ENCODE results near the gene RPS29.
"Not testable (repeated sequence)": the region's sequence is repeated elsewhere in the genome, so short reads cannot be mapped to it uniquely, and the experiment has no call there.

The RPS29 gene

DNA sequence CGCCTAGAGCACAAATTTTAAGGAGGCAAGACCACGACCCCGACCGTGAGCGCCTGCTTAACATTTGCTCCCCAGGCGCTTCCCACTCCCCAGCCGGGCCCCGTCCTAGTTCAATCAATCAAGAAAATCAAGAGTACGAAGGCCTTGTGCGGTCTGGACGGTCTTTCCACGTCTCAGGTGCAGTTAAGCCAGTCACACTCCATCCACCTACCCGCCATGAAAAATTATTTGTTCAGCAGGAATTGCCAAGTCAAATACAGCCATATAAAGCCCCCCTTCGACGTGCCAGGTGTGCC, 12.0 kb upstream of the RPS29 start:
- no peak for DNase-seq (ENCODE audit: low read depth)

DNA sequence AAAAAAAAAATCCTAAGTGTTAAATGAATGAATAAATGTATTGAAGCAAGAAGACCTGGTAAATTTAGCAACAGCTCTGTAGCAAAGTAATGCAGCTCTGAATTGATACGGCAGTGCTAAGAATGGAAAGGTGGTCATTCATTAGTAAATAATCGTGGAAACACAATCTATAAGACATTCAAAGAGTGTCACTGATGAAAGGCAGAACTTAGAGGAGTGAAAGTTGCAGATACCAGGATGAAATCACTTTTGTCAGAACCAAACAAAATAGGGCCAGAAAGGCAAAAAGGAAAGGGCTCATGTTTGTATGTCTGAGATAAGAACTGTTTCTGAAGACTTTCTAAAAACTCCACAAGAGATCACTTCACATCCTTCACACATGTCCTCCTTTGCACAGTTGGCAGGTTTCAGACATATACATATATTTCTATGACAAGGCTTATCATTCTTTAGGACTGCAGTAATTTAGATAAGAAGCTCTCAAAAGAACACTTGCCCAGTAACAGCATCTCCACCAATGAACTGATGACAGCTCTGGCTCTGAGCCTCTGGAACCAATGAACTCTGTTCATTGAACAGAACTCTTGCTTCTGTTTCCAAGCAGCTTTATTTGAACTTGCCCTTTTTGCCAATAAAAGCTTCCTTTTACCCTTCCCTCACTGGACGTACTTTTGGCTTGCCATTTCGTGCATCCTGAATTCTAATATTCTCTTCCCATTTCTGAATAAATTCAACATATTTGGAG, 8.3 kb upstream of the RPS29 start:
- no peak for DNase-seq (ENCODE audit: low read depth)

DNA sequence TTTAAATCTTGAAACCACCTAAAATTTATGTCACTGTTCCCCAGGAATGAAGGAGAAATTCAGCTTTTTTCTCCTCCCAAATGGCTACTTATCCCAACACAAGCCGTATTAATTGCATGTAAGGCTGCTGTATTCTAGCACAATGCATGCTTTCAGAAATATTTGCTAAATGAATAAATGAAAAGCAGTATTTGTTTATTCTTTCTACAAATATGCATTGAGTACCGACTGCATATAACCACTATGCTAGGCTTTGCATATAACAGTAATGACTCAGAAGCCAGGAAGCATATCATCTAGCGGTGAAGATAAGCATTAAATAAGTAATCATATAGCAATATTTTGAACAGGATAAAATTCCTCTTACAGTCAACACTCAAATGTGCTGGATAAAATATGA, 6.8 kb upstream of the RPS29 start:
- no peak for DNase-seq (ENCODE audit: low read depth)

DNA sequence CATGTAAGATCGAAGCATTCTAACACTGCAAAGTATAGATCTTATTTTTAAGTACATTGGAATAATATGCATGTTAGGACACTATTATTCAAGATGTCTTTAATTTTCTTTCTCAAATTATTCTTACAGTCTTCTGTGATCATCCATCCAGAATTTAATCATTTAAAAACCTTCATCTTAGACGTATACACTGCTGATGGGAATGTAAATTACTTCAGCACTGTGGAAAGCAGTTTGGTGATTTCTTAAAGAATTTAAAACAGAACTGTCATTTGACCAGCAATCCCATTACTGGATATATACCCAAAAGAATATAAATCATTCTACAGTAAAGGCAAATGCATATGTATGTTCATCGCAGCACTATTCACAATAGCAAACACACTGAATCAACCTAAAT, 3.2 kb upstream of the RPS29 start:
- DNase-seq (ENCODE audit: low read depth): no peak

DNA sequence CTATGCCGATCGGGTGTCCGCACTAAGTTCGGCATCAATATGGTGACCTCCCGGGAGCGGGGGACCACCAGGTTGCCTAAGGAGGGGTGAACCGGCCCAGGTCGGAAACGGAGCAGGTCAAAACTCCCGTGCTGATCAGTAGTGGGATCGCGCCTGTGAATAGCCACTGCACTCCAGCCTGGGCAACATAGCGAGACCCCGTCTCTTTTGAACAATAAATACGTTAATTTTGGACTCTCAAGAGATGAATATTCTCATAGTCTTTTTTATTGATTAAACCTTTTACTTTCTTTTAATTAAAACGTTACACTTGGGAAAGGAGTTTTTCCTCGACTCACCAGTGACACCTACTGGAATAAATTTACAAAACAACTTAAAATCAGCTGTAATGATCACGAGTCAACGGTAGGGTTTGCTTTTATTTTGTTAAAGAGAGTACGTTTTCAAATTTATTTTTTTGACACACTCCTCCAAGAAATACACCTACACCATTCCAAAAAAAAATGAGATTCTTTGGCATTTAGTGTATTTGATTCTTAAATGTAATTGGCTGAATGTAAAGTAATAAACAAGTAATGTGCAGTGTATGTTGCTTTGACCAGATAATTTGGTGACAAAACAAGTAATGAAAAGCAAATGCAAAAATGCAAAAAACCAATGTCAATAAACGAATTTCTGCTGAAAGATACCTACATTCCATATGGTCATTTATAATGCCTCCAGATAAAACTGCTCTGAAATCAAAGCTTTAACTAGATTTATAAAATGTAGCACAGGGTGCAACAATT, 687 bp upstream of the RPS29 start:
- DNase-seq (ENCODE audit: low read depth): no peak

DNA sequence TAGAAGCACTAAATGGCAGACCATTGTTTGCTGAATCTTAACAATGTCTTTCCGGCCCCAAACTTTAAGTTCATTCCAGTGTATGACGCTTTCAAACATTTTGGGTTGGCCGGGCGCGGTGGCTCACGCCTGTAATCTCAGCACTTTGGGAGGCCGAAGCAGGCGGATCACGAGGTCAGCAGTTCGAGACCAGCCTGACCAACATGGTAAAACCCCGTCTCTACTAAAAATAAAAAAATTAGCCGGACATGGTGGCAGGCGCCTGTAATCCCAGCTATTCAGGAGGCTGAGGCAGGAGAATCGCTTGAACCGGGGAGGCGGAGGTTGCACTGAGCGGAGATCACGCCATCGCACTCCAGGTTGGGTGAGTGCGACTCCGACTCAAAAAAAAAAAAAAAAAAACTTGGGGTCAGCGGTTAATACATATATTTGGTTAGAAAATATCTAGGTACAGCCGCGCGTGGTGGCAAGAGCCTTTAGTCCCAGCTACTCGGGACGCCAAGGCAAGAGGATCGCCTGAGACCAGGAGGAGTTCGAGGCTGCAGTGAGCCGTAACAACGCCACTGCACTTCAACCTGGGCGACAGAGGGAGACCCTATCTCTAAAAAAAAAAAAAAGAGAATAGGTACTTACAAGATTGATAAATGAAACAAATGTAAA, 1.1 kb downstream of the RPS29 start:
- not testable (repeated sequence) for DNase-seq (ENCODE audit: low read depth)

DNA sequence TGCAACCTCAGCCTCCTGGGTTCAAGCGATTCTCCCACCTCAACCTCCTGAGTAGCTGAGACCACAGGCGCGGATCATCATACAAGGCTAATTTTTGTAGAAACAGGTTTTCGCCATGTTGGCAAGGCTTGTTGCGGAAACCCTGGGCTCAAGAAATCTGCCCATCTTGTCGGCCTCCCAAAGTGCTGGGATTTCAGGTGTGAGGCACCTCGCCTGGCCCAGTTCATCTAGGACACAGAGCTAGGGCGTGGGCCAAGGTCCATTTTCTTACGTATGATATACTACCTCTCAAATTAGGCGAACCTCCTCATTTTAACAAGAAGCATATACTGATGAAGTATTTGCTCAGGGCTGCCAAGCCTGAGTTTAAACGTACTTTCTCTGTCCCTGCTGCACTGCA, 2.1 kb downstream of the RPS29 start:
- no peak for DNase-seq (ENCODE audit: low read depth)

DNA sequence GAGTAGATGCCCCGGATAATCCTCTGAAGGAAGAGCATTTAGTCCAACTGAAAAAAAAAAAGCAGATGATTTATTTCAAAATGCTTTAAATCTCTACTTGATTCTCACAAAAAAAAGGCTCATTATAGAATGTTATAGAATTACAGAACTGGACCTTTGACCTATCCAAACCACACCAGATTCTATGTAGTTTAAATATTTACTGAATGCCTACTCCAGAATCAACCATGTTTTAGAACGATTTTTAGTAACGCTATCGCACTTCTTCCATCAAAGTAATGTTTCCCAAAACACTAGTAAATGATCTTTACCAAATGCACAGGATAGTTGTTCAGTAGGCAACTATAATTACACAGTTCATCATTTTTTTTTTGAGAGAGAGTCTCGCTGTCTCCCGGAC, 2.6 kb downstream of the RPS29 start:
- DNase-seq (ENCODE audit: low read depth): no peak

DNA sequence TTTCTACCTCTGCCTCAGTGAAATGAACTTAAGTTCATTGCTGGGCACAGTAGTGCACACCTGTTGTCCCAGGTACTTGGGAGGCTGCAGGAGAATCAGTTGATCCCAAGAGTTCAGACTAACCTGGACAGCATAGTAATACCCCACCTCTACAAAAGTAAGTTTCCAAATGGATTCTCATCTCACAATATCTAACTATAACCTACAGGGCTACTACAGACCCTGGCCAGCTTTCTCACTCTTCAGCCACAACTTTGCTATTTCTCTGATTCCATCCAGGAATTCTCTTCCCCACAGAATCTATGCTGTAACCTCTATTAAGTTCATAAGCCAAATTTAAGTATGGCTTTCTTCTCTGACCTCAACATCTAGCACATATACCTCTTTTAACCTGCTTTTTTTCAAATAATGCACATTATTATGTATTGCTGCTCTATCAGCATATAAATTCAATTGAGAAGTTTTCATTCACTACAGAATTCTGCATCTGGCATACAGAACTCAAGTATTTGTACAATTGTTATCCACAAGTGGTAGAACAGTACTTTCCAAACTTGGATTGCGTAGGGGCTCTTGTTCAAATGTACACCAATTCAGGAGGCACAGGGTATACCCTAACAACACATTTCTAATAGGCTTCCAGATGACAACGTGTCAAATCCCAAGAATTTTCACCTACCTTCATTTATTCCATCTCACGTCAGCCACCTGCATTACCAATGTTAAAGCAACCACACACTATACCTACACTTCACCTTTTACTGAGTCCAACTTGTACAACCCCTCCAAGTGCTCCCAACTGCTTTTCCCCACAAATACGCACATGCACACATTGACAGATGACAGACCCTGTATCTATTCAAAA, 3.8 kb downstream of the RPS29 start:
- DNase-seq (ENCODE audit: low read depth): no peak

DNA sequence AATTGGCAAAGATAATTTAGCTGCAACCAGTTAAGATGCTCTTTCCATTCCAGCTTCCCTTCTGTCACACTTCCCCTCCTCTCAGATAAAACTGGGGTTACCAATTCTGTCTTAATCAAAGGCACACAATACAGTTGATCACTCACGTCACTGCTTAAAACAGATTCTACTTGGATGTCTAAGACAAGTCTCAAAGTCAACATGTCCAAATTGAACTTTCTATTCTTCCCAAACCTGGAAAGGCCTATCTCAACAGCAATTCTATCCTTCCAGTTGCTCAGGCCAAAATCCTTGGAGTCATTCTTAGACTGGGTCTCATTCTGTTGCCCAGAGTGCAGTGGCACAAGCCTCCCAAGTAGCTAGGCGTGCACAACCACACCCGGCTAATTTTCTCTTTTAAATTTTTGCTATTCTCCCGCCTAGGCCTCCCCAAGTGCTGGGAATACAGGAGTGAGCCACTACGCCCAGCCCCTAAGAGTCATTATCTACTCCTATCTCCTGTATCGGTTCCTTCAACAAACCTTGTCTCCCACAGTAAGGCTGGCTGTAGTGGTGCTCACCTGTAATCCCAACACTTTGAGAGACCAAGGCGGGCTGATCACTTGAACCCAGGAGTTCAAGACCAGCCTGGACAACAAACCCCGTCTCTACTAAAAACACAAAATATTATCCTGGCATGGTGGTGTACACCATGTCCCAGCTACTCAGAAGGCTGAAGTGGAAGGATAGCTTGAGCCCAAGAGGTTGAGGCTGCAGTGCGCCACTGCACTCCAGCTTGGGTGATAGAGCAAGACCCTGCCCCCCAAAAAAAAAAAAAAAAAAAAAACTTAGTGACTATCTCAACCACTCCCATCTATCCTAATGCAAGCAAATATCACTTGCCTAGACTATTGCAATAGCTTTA, 4.7 kb downstream of the RPS29 start:
- DNase-seq (ENCODE audit: low read depth): no peak

DNA sequence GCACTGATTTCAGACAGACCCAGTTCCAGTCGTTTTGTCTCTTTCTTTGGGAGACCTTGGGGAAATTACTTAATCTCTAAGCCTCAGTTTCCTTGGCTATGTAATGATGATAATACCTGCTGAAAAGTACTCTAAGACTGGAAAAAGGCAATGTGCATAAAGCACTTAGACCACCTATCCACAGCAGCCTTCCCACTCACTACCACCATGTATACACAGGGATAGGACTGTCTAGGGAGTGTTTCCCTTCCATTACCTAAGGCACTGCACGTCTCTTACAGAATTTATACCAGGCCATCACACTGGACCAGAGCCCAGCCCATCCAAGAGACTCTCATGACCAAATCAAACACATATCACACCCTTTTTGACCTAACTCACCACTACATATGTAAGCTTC, 6.3 kb downstream of the RPS29 start:
- DNase-seq (ENCODE audit: low read depth): no peak

DNA sequence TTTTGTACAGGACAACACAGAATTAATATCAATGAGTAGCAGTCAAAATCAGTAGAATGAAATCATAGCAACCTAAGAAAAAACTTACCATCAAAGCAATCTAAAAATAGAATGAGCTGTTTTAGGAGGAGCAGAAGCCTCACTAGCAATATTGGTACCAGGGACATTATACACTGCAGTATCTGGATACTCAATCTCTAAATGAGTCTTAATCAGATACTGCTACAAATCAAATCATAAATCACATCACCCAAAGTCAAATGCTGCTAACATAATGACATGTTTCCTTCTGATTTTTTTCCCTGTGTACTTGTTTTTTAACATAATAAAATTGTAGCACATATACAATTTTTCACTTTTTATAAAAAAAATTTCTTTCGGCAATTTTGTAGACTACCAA, 8.0 kb downstream of the RPS29 start:
- DNase-seq (ENCODE audit: low read depth): no peak

DNA sequence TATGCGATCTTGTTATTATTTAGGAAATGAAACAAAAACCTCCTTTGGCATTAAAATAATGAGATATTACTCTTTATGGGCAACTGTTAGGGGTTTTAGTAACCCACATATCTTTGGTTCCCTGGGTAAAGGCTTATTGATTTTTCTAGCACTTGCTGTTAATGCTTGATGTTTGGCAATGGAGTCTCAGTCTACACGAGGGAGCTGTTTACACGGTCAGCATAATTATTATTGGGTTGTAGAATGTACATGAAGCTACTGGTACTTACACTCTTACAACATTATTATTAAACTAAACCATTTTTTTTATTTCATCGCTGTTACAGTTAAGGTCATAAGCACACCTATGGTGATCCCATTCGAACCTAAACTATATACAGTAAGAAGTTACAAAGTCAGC, 12.1 kb downstream of the RPS29 start:
- no peak for DNase-seq (ENCODE audit: low read depth)

DNA sequence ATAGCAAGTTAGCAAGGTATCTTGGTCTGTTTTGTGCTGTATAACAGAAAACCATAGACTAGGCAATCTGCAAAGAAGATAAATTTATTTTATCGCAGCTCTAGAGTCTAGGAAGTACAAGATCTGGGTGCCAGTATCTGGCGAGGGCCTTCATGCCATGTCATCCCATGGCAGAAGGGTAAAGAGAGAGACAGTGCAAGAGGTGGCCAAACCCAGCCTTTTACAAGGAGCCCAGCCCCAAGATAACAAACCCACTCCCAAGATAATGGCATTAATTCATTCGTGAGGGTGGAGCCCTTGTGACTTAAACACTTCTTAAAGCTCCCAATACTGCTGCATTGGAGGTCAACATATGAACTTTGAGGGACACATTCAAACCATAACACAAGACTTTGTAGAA, 16.9 kb downstream of the RPS29 start:
- no peak for DNase-seq (ENCODE audit: low read depth)

DNA sequence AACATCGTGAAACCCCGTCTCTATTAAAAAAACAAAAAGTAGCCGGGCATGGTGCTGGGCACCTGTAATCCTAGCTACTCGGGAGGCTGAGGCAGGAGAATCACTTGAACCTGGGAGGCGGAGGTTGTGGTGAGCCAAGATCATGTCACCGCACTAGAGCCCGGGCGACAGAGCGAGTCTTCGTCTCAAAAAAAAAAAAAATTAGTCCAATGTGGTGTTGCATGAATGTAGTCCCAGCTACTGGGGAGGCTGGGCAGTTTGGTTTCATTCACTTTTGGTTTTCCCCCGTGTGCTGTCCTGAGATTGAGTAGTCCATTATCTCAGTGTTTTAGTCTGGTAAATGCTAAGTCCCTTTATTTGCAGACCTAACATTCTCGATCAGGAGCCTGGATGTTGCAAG, 19.5 kb downstream of the RPS29 start:
- DNase-seq (ENCODE audit: low read depth): no peak

DNA sequence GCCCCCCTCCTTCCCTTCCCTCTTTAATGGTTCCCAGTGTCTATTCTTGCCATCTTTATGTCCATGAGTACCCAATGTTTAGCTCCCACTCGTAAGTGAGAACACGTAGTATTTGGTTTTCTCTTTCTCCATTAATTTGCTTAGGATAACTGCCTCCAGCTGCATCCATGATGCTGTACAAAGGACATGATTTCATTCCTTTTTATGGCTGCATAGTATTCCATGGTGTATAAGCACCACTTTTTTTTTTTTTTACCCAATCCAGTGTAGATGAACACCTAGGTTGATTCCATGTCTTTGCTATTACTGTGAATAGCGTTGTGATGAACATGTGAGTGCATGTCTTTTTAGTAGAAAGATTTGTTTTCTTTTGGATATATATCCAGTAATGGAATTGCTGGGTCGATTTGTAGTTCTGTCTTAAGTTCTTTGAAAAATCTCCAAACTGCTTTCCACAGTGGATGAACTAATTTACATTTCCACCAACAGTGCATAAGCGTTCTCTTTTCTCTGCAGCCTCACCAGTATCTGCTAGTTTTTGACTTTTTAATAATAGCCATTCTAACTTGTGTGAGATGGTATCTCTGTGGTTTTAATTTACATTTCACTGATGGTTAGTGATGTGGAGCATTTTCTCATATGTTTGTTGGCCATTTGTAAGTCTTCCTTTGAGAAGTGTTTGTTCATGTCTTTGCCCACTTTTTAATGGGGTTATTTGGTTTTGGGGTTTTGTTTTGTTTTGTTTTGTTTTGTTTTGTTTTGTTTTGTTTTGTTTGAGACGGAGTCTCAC, 26.0 kb downstream of the RPS29 start:
- DNase-seq (ENCODE audit: low read depth): no peak

DNA sequence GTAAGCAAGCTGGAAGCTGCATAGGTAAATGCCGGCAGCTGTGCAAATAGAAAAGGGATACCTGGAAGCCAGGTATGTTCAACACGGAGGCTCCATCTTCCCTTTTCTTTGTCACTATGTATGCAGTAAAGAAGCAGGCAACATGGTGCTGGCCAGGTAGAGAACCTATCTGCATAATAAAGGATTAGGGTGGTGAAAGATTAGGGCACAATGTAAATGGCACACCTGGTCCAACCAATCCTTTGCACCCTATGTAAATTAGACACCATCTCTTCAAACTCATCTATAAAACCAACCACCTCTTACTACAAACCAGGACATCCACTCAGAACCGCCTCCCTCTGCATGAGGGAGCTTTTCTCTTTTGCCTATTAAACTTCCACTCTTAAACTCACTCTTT, 32.3 kb downstream of the RPS29 start:
- DNase-seq (ENCODE audit: low read depth): no peak

DNA sequence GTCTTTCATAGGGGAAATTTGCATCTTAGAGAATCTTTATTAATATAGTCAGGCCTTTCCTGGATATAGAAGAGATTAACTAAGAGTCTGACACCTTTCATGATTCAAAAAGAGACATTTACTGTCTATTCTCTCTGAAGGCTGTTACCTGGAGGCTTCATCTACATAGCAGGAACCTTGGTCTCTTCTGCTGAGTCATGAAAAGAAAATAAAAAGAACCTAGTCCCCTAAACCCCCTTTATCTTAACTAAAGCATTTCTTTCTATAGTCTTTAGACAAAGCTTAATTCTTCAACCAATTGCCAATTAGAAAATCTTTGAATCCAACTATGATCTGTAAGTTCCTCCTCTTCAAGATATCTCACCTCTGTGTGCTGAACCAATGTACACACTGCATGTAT, 33.1 kb downstream of the RPS29 start:
- no peak for DNase-seq (ENCODE audit: low read depth)

DNA sequence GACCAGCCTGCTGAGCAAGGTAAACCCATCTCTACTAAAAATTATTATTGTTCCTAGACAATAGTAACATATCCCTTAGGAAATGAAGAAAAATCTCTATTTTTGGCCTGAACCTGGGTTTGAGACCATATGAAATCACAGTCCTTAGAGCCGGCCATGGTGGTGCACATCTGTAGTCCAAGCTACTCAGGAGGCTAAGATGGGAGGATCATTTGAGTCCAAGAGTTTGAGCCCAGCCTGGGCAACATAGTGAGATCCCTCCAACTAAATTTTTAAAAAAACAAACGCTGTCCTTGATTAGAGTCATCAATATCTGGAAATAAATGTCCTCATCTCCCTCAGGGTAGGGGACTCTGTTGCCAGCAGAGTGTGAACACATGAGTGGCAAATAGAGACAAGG, 34.6 kb downstream of the RPS29 start:
- no peak for DNase-seq (ENCODE audit: low read depth)

DNA sequence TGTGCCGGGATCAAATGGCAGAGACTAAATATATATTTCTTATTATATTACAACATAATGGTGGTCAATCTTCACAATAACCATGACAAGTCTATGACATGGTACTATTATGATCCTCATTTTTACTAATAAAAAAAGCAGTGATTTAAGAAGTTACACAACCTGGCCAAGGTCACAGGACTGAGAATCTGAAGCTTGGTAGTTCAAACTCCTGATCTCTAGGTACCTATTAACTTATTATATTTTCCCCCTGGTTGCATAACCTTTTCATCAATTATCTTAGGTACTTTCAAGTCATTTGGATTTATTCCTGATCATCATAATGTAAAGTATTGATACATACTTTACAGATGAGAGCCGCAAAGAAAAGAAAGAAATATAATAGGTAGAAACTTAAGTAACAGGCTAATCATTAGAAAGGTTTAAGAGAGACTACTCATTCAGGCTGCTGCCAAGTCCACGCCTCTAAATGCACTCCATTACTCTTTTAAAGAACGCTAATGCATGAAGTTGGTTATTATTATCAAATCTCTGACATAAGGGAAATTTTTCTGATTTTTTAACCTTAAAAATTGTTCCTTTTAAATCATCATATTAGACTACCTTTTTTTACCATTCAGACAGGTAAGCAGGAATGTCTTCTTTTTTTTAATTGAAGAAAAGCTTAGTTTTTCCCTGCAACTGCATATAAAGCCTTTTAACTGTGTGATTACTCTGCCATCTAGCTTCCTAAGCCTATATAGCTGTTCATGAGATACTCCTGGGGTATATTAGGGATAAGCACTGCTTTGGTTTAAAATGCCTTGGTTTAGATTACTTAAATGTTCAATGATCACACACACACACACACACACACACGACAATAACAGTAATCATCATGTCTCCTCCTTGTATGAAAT, 35.6 kb downstream of the RPS29 start:
- no peak for DNase-seq (ENCODE audit: low read depth)
